DMS 273 treated with DMSO at 0.1 percent for 48 hours (cell line): ENCODE results near the gene GAS2L2.
"Not testable (repeated sequence)": the region's sequence is repeated elsewhere in the genome, so short reads cannot be mapped to it uniquely, and the experiment has no call there.

ENCODE experiments used
- DNase-seq: peaks from one replicate; lab custom pipeline; 2025; lab: John Stamatoyannopoulos, UW

Gene GAS2L2

GRCh38 chr17:35727635-35728034, 25.4 kb downstream of the GAS2L2 start:
- DNase-seq = no peak

- DNase-seq = peak; percentile 56
Observed at GRCh38 chr17:35726953-35727460, 26.0 kb downstream of the GAS2L2 start.

GRCh38 chr17:35726127-35726952, 26.7 kb downstream of the GAS2L2 start:
- DNase-seq = no peak

- DNase-seq = no peak
Observed at GRCh38 chr17:35725802-35726126, 27.3 kb downstream of the GAS2L2 start.

GRCh38 chr17:35725058-35725457, 28.0 kb downstream of the GAS2L2 start:
- DNase-seq = no peak

- DNase-seq = no peak
Observed at GRCh38 chr17:35723735-35724134, 29.3 kb downstream of the GAS2L2 start.

- DNase-seq = no peak
Observed at GRCh38 chr17:35717475-35717874, 35.6 kb downstream of the GAS2L2 start.

GRCh38 chr17:35716897-35717465, 36.1 kb downstream of the GAS2L2 start:
- no peak for DNase-seq

- no peak for DNase-seq
Observed at GRCh38 chr17:35716173-35716572, 36.9 kb downstream of the GAS2L2 start.

GRCh38 chr17:35715416-35715815, 37.6 kb downstream of the GAS2L2 start:
- no peak for DNase-seq

- DNase-seq = no peak
Observed at GRCh38 chr17:35714988-35715387, 38.1 kb downstream of the GAS2L2 start.

GRCh38 chr17:35713069-35713728, 39.8 kb downstream of the GAS2L2 start:
- no peak for DNase-seq

GRCh38 chr17:35710950-35711349, 42.1 kb downstream of the GAS2L2 start:
- DNase-seq = no peak

GRCh38 chr17:35709874-35710273, 43.2 kb downstream of the GAS2L2 start:
- no peak for DNase-seq

GRCh38 chr17:35708951-35709350, 44.1 kb downstream of the GAS2L2 start:
- no peak for DNase-seq

- no peak for DNase-seq
Observed at GRCh38 chr17:35708149-35708548, 44.9 kb downstream of the GAS2L2 start.

GRCh38 chr17:35705705-35706104, 47.3 kb downstream of the GAS2L2 start:
- no peak for DNase-seq

- DNase-seq = no peak
Observed at GRCh38 chr17:35705230-35705629, 47.8 kb downstream of the GAS2L2 start.

GRCh38 chr17:35703308-35703707, 49.7 kb downstream of the GAS2L2 start:
- DNase-seq = not testable (repeated sequence)

- no peak for DNase-seq
Observed at GRCh38 chr17:35701491-35701890, 51.5 kb downstream of the GAS2L2 start.

GRCh38 chr17:35700150-35700549, 52.9 kb downstream of the GAS2L2 start:
- no peak for DNase-seq

GRCh38 chr17:35698800-35699199, 54.2 kb downstream of the GAS2L2 start:
- no peak for DNase-seq

GRCh38 chr17:35695613-35696012, 57.4 kb downstream of the GAS2L2 start:
- DNase-seq = no peak
